ENCODE measurements around the gene XPR1.

DNA sequence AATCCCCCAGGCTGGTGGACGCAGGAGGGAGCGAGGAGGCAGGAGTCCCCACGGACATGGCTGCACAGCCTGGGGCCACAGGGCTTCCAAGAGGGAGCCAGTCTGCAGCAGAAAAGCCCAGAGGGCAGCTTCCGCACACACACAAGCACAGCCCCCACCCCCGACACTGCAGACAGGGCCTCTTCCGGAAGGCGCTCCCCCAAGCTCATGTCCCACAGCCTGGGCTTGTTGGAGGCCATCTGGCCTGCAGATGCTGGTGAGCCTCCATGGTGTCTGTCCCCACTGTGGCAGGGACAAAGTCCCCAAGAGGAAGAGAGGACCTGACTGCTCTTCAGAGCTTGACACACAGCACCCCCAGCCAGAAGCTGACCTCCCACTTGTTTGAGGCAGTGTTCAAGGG lies 267.4 kb downstream of the XPR1 start:
- no peak for TF ChIP-seq EZH2 (IDR thresholded peaks at IDR 0.05; ENCODE audit: borderline replicate concordance, insufficient read depth, low read depth, low read length, poor library complexity, severe bottlenecking)
- TF ChIP-seq, protein P1, sequence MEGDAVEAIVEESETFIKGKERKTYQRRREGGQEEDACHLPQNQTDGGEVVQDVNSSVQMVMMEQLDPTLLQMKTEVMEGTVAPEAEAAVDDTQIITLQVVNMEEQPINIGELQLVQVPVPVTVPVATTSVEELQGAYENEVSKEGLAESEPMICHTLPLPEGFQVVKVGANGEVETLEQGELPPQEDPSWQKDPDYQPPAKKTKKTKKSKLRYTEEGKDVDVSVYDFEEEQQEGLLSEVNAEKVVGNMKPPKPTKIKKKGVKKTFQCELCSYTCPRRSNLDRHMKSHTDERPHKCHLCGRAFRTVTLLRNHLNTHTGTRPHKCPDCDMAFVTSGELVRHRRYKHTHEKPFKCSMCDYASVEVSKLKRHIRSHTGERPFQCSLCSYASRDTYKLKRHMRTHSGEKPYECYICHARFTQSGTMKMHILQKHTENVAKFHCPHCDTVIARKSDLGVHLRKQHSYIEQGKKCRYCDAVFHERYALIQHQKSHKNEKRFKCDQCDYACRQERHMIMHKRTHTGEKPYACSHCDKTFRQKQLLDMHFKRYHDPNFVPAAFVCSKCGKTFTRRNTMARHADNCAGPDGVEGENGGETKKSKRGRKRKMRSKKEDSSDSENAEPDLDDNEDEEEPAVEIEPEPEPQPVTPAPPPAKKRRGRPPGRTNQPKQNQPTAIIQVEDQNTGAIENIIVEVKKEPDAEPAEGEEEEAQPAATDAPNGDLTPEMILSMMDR (IDR thresholded peaks at IDR 0.05), result no peak

All from B cell (primary cell).